GM06990 (cell line): ENCODE data around the gene RBBP5.
"Not testable (repeated sequence)": the region's sequence is repeated elsewhere in the genome, so short reads cannot be mapped to it uniquely, and the experiment has no call there.

Source experiments
- DNase-seq: peaks from one replicate; pipeline ENCODE4 v3.0.0-alpha.2; 2011; ENCODE audit not compliant: insufficient read length; ENCODE audit errors: extremely low read depth
- H3K27me3 ChIP-seq: replicated peaks from 2 replicates; pipeline ENCODE4 v1.6.0; 2011; ENCODE audit warnings: low read length; ENCODE audit not compliant: control insufficient read depth, insufficient read depth
- H3K36me3 ChIP-seq: 2 replicates; pipeline ENCODE4 v1.5.1; 2011; ENCODE audit warnings: low read length; ENCODE audit not compliant: control insufficient read depth, insufficient read depth
- H3K4me3 ChIP-seq: replicated peaks from 2 replicates; pipeline ENCODE4 v1.5.1; 2011; ENCODE audit warnings: low read depth, mild to moderate bottlenecking, control low read depth, low read length
- TF ChIP-seq, protein P1 (sequence below): IDR thresholded peaks from 2 replicates; pipeline ENCODE4 v1.5.1; 2011; ENCODE audit warnings: low read length, control low read depth, mild to moderate bottlenecking, inconsistent platforms; ENCODE audit not compliant: insufficient read depth, poor library complexity, severe bottlenecking

Gene RBBP5

DNA sequence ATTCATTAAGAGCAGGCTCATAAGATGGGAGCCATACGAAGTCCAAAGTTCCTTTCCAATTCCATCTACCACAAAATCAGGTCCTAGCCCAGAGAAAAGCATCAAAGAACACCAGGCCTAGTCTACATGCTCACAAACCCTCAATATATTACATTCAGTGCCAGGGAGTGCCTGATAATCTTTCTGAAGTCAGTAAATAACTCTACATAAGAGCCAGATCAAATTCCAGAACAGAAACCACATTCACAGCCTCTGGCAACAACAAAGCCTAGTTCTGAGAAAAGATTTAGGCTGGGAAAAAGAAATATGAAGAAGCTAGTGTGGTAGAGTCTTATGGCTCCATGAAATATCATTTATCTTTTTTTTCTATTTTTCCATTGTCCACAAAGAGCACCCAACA, 40.5 kb upstream of the RBBP5 start:
- peaks cover 2% of the 10 kb centered on the region for H3K36me3 ChIP-seq
- no peak overlapping the region for H3K4me3 ChIP-seq
- H3K27me3 ChIP-seq = no peaks in the 10 kb centered on the region
- TF ChIP-seq, protein P1, sequence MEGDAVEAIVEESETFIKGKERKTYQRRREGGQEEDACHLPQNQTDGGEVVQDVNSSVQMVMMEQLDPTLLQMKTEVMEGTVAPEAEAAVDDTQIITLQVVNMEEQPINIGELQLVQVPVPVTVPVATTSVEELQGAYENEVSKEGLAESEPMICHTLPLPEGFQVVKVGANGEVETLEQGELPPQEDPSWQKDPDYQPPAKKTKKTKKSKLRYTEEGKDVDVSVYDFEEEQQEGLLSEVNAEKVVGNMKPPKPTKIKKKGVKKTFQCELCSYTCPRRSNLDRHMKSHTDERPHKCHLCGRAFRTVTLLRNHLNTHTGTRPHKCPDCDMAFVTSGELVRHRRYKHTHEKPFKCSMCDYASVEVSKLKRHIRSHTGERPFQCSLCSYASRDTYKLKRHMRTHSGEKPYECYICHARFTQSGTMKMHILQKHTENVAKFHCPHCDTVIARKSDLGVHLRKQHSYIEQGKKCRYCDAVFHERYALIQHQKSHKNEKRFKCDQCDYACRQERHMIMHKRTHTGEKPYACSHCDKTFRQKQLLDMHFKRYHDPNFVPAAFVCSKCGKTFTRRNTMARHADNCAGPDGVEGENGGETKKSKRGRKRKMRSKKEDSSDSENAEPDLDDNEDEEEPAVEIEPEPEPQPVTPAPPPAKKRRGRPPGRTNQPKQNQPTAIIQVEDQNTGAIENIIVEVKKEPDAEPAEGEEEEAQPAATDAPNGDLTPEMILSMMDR = no peak
- DNase-seq = no peak

DNA sequence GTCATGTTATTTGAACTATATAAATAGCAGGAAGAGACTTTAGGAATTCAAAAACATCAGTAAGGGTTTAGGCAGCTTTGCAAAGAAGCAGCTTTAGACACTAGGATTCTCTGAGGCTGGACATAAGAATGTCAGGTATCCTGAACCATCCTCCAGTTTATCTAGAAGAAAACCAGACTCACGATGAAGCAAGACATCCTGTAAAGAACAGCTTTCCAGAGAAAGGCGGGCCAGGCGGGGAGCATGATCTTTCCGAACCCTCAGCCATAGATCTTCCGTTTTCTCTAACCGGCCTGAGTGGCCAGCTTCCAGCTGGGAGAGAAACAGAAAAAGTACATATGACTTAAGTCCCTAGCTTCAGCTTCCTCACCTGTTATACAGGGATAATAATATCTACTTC, 39.3 kb upstream of the RBBP5 start:
- TF ChIP-seq, protein P1 = no peak
- H3K36me3 ChIP-seq = peaks cover 4% of the 10 kb centered on the region
- DNase-seq = no peak

DNA sequence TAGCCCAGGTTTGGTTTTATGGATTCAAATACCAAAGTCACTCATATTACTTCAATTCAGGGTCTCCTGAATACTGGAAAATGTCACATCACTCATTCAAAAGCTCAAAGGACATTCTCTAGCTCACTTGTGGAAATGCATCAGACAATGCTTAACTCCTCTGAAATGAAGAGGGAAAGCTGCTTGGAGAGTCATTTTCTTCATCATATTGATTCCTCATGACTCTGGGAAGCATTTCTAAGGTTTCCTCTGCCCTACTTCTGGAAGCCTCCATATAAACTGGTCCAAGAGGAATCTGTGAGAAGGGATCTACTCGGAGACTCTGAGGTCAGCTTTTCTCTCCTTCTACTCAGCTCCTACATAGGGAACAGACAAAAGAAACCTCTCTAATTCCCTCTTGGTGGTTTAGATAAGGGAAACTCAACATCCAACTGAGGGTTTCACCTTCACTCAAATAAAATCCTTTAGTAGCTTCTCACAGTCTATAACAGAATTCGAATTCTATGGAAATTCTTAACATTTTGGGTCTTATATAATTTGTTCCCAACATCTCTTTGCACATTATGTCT, 36.4 kb upstream of the RBBP5 start:
- no peak for DNase-seq
- TF ChIP-seq, protein P1 = no peak
- Histone ChIP-seq H3K27me3 (no peaks in the 10 kb centered on the region), H3K36me3 (peaks cover 5% of the 10 kb centered on the region), H3K4me3 (no peak overlapping the region)

More for the DNA sequence above, 39.3 kb upstream of the RBBP5 start:
- Histone ChIP-seq H3K4me3 (no peak overlapping the region), H3K27me3 (no peaks in the 10 kb centered on the region)

DNA sequence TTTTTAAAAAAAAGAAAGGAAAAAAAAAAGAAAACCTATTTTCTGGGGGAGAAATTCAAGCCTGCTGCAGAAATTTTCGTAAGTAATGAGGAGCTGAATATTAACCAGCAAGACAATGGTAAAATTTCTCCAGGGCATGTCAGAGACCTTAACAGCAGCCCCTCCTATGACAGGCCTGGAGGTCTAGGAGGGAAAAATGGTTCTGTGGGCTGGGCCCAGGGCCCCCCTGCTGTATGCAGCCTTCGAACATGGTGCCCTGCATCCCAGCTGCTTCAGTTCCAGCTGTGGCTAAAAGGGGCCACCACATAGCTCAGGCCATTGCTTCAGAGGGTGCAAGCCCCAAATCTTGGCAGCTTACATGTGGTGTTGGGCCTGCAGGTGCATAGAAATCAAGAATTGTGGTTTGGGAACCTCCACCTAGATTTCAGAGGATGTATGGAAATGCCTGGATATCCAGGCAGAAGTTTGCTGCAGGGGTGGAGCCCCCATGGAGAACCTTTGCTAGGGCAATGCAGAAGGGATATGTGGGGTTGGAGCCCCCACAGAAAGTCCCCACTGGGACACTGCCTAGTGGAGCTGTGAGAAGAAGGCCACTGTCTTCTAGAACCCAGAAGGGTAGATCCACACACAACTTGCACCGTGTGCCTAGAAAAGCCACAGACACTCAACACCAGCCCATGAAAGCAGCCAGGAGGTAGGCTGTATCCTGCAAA, 34.0 kb upstream of the RBBP5 start:
- not testable (repeated sequence) for H3K4me3 ChIP-seq, H3K36me3 ChIP-seq

DNA sequence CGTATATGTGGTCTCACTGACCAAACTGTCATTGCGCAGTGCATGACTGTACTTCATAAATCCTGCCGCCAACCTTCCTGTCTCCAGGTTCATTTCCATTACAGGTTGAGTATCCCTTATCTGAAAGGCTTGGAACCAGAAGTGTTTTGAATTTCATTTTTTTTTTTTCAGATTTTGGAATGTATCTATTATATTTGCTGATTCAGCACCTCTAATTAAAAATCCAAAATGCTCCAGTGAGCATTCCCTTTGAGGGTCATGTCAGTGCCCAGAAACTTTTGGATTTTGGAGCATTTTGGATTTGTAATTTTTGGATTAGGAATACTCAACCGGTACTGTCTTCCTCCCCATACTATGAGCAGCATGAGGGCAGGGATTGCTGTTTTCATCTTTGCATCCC, 30.7 kb upstream of the RBBP5 start:
- no peak for DNase-seq
- H3K4me3 ChIP-seq = no peak overlapping the region
- peaks cover 3% of the 10 kb centered on the region for H3K36me3 ChIP-seq
- TF ChIP-seq, protein P1 = no peak
- H3K27me3 ChIP-seq = no peaks in the 10 kb centered on the region

More for the DNA sequence above, 34.0 kb upstream of the RBBP5 start:
- not testable (repeated sequence) for H3K27me3 ChIP-seq, DNase-seq

DNA sequence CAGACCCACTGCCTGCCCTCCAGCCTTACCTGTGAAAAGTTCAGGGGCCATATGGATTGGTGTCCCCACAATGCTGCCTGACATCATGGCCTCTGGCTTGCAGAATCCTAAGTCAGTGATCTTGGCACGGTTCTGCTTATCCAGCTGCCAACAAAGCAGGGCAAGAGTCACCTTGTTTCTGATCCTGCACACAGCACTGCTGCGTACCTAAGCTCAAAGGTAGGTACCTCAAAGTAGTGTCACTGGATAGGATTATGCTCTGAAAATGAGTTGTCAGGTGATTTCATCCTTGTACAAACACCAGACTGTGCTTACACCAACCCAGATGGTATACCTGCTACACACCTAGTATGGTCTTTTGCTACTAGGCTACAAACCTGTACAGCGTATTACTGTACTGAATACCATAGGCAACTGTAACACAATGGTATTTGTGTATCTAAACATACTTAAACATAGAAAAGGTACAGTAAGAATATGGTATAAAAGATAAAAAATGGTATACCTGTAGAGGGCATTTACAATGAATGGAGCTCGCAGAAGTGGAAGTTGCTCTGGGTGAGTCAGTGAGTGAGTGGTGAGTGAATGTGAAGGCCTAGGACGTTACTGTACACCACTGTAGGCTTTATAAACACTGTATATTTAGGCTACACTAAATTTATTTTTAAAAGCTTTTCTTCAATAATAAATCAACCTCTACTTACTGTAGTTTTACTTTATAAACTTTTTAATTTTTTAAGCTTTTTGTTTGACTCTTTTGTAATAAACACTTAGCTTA, 29.1 kb upstream of the RBBP5 start:
- no peak for DNase-seq
- TF ChIP-seq, protein P1 = no peak
- Histone ChIP-seq H3K36me3 (no peaks in the 10 kb centered on the region), H3K27me3 (no peaks in the 10 kb centered on the region), H3K4me3 (no peak overlapping the region)
